MM.1S (cell line): ENCODE results near the gene NFATC3.

Source experiments
- EZH2 ChIP-seq: fragments of 300-600 bp; sonication (generic); optimal IDR thresholded peaks from 2 replicates; pipeline ENCODE3; 2017; ENCODE audit warnings: low read depth, mild to moderate bottlenecking, antibody characterized with exemption, low read length, mixed read lengths
- EZH2phosphoT487 ChIP-seq: fragments of 300-600 bp; sonication (generic); IDR thresholded peaks from 2 replicates; pipeline ENCODE4 v1.6.1; 2018; ENCODE audit warnings: antibody characterized with exemption, low read length
- TF ChIP-seq, protein P1 (sequence below): fragments of 300-600 bp; sonication (generic); IDR thresholded peaks from 2 replicates; pipeline ENCODE4 v1.5.1; 2016; ENCODE audit warnings: antibody characterized with exemption, low read length, mixed read lengths

DNA sequence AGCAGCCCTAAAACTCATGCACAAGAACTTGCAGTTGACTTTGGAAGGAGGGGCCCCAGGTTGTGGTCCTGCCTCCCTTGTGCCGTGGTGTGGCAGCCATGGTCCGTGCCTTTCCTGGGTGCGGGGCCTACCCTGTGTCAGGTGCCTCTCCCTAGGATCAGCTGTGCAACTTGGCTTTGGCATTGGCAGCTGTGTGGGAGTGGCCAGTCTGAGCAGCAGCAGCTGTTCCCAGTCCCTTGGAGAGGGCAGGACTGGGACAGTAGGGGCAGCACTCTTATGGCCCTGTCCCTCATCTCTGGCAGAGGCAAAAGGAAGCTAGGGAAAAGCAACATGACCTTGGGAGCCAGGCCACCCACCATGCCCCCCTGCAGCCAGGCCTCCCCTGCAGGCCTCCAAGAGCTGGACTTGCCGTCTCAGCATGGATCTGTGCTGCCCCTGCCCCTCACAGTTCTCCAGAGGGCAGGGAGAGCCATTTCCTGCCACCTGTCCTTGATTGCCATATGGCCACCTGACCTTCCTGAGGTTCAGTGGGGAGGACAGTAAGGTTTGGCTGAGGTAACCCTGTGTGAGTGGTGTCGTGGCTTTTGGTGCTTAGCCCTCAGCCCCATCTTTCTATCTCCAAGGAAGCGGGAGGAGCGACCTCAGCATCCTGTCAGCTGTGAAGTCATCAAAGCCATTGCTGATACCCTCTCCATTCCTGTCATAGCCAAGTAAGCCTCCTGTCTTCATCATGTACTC, 15.5 kb upstream of the NFATC3 start:
- TF ChIP-seq, protein P1, sequence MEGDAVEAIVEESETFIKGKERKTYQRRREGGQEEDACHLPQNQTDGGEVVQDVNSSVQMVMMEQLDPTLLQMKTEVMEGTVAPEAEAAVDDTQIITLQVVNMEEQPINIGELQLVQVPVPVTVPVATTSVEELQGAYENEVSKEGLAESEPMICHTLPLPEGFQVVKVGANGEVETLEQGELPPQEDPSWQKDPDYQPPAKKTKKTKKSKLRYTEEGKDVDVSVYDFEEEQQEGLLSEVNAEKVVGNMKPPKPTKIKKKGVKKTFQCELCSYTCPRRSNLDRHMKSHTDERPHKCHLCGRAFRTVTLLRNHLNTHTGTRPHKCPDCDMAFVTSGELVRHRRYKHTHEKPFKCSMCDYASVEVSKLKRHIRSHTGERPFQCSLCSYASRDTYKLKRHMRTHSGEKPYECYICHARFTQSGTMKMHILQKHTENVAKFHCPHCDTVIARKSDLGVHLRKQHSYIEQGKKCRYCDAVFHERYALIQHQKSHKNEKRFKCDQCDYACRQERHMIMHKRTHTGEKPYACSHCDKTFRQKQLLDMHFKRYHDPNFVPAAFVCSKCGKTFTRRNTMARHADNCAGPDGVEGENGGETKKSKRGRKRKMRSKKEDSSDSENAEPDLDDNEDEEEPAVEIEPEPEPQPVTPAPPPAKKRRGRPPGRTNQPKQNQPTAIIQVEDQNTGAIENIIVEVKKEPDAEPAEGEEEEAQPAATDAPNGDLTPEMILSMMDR = no peak
- no peak for TF ChIP-seq EZH2
- TF ChIP-seq EZH2phosphoT487 = no peak
